DOHH2 (cell line): ENCODE results near the gene KLRK1.

Experiments
- EZH2phosphoT487 ChIP-seq: fragments of 200-600 bp; sonication (generic); IDR thresholded peaks from 2 replicates; pipeline ENCODE4 v1.6.1; 2017; ENCODE audit warnings: borderline replicate concordance, mild to moderate bottlenecking, antibody characterized with exemption, low read length, moderate library complexity, mixed read lengths
- TF ChIP-seq, protein P1 (sequence below): fragments of 200-600 bp; sonication (generic); IDR thresholded peaks from one replicate; pipeline ENCODE4 v1.5.1; 2014; ENCODE audit warnings: antibody characterized with exemption, mild to moderate bottlenecking, low read depth, low read length; ENCODE audit not compliant: poor library complexity, severe bottlenecking

DNA sequence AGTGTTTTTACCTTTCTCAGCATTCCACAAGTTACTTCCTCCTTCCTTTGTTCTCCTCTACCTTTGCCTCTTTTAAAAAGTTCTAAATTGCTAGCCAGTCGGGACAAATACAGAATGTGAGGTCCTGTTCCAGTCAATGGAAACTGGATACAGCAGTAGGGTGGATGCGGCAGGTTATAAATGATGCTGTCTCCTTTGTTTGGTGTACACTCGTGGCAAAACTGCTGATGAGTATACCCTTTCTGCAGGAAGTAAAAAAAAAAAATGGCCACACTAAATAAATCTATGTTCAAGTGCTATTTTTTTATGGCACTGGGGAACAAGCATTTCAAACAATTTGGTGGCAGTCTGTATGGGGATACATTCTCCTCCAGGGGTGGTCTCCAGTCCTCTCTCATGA, 27.5 kb downstream of the KLRK1 start:
- TF ChIP-seq, protein P1, sequence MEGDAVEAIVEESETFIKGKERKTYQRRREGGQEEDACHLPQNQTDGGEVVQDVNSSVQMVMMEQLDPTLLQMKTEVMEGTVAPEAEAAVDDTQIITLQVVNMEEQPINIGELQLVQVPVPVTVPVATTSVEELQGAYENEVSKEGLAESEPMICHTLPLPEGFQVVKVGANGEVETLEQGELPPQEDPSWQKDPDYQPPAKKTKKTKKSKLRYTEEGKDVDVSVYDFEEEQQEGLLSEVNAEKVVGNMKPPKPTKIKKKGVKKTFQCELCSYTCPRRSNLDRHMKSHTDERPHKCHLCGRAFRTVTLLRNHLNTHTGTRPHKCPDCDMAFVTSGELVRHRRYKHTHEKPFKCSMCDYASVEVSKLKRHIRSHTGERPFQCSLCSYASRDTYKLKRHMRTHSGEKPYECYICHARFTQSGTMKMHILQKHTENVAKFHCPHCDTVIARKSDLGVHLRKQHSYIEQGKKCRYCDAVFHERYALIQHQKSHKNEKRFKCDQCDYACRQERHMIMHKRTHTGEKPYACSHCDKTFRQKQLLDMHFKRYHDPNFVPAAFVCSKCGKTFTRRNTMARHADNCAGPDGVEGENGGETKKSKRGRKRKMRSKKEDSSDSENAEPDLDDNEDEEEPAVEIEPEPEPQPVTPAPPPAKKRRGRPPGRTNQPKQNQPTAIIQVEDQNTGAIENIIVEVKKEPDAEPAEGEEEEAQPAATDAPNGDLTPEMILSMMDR: no peak
- no peak for TF ChIP-seq EZH2phosphoT487
